SK-N-SH (cell line): Measurements from ENCODE around the gene SLC44A5. TPM values are rescaled to one million over a fixed set of nuclear protein-coding genes. Genes with fewer than 3 reads are reported as not detected.

Source experiments
- CTCF ChIA-PET: fragments of 300-600, 350-600 bp; formaldehyde crosslinking; extraction: SDS; loops from one replicate; lab custom pipeline; 2021; lab: Yijun Ruan, JAX
- POLR2A ChIA-PET: fragments of 350-600 bp; sonication (Branson Sonifier 250); formaldehyde crosslinking; extraction: SDS; loops from one replicate; lab custom pipeline; 2020; ENCODE audit warnings: antibody characterized with exemption, inconsistent platforms; lab: Yijun Ruan, JAX
- DNase-seq: peaks from one replicate; pipeline ENCODE4 v3.0.0; 2012
- H2AFZ ChIP-seq: fragments of 200-600 bp; sonication (generic); 2 replicates; pipeline ENCODE4 v1.8.1; 2016; ENCODE audit warnings: antibody characterized with exemption, mild to moderate bottlenecking, low read depth
- H3F3A ChIP-seq: fragments of 200-600 bp; sonication (generic); replicated peaks from 2 replicates; pipeline ENCODE3; 2016; ENCODE audit warnings: antibody characterized with exemption, mild to moderate bottlenecking; ENCODE audit not compliant: insufficient read depth
- H3K27ac ChIP-seq, 2 experiments: fragments of 200-500 bp in 1 of 2; fragments of 200-600 bp in 1 of 2; sonication (Bioruptor generic) in 1 of 2; sonication (generic), shearing (Covaris generic) in 1 of 2; 2 replicates each; pipeline versions ENCODE4 v1.5.1 to v1.6.1; 2014 to 2016; ENCODE audit warnings: low read depth in 2 of 2, inconsistent platforms in 1 of 2, low read length in 1 of 2, mild to moderate bottlenecking in 1 of 2, mixed read lengths in 1 of 2
- H3K27me3 ChIP-seq: fragments of 200-600 bp; sonication (generic), shearing (Covaris generic); 2 replicates; pipeline ENCODE4 v1.6.1; 2016; ENCODE audit warnings: mixed run types; ENCODE audit not compliant: insufficient read depth
- H3K36me3 ChIP-seq, 2 experiments: fragments of 200-500 bp in 1 of 2; fragments of 200-600 bp in 1 of 2; sonication (Bioruptor generic) in 1 of 2; sonication (generic) in 1 of 2; replicated peaks in 1 of 2; 2 replicates each; pipeline versions ENCODE3 to v1.5.1; 2014 to 2016; ENCODE audit warnings: low read length in 1 of 2, mild to moderate bottlenecking in 1 of 2; ENCODE audit not compliant: insufficient read depth in 2 of 2, control insufficient read depth in 1 of 2
- H3K4me1 ChIP-seq, 2 experiments: fragments of 200-500 bp in 1 of 2; fragments of 200-600 bp in 1 of 2; sonication (Bioruptor generic) in 1 of 2; sonication (generic), shearing (Covaris generic) in 1 of 2; 2 replicates each; pipeline versions ENCODE4 v1.5.1 to v1.6.1; 2014 to 2016; ENCODE audit warnings: low read depth in 1 of 2, low read length in 1 of 2, mixed run types in 1 of 2; ENCODE audit not compliant: insufficient read depth in 2 of 2, control insufficient read depth in 1 of 2
- H3K4me2 ChIP-seq: fragments of 200-600 bp; sonication (generic), shearing (Covaris generic); 2 replicates; pipeline ENCODE4 v1.6.1; 2017; ENCODE audit warnings: mixed run types
- H3K4me3 ChIP-seq, 2 experiments: fragments of 200-500 bp in 1 of 2; fragments of 200-600 bp in 1 of 2; sonication (Bioruptor generic) in 1 of 2; sonication (generic), shearing (Covaris generic) in 1 of 2; 2 replicates each; pipeline versions ENCODE4 v1.5.1 to v1.8.1; 2014 to 2016; ENCODE audit warnings: low read depth in 2 of 2, inconsistent platforms in 1 of 2, low read length in 1 of 2, mild to moderate bottlenecking in 1 of 2, mixed read lengths in 1 of 2, moderate library complexity in 1 of 2
- H3K79me2 ChIP-seq: fragments of 200-600 bp; sonication (generic); 2 replicates; pipeline ENCODE4 v1.8.1; 2017; ENCODE audit warnings: mild to moderate bottlenecking; ENCODE audit not compliant: insufficient read depth
- H3K9ac ChIP-seq: fragments of 200-600 bp; sonication (generic); 2 replicates; pipeline ENCODE4 v1.6.1; 2017; ENCODE audit warnings: mixed run types
- H3K9me2 ChIP-seq: fragments of 200-600 bp; sonication (generic); 2 replicates; pipeline ENCODE4 v1.6.1; 2017; ENCODE audit warnings: mixed run types
- H3K9me3 ChIP-seq: fragments of 200-600 bp; sonication (generic); 2 replicates; pipeline ENCODE4 v1.6.1; 2017; ENCODE audit warnings: mixed run types, mild to moderate bottlenecking, moderate library complexity
- H4K20me1 ChIP-seq: fragments of 200-600 bp; sonication (generic); 2 replicates; pipeline ENCODE4 v1.6.1; 2017; ENCODE audit warnings: mild to moderate bottlenecking, mixed run types; ENCODE audit not compliant: insufficient read depth
- CTCF ChIP-seq: fragments of 200-600 bp; sonication (generic); IDR thresholded peaks from 2 replicates; pipeline ENCODE4 v1.6.1; 2017; ENCODE audit warnings: antibody characterized with exemption, mild to moderate bottlenecking, moderate library complexity
- ELF1 ChIP-seq: IDR thresholded peaks from 2 replicates; pipeline ENCODE4 v1.4.0; 2012
- EP300 ChIP-seq, 2 experiments: IDR thresholded peaks; 2 replicates each; pipeline versions ENCODE4 v1.4.0 to v1.6.1; 2012; ENCODE audit warnings: borderline replicate concordance in 1 of 2, low read depth in 1 of 2, low read length in 1 of 2
- FOSL2 ChIP-seq: IDR thresholded peaks from 2 replicates; pipeline ENCODE4 v1.4.0; 2012; ENCODE audit warnings: low read depth, mild to moderate bottlenecking, moderate library complexity, borderline replicate concordance
- JUND ChIP-seq: IDR thresholded peaks from 2 replicates; pipeline ENCODE4 v1.4.0; 2012
- MAX ChIP-seq: IDR thresholded peaks from 2 replicates; pipeline ENCODE4 v1.4.0; 2012; ENCODE audit warnings: low read depth
- MEF2A ChIP-seq: IDR thresholded peaks from 2 replicates; pipeline ENCODE4 v1.4.0; 2012; ENCODE audit warnings: low read depth, borderline replicate concordance
- MXI1 ChIP-seq: IDR thresholded peaks from 2 replicates; pipeline ENCODE4 v1.6.1; 2012; ENCODE audit warnings: mild to moderate bottlenecking, low read depth, low read length, improper control_type of control experiment
- NFIC ChIP-seq: IDR thresholded peaks from 2 replicates; pipeline ENCODE4 v1.4.0; 2012; ENCODE audit warnings: borderline replicate concordance
- PBX3 ChIP-seq: IDR thresholded peaks from 2 replicates; pipeline ENCODE4; 2012
- RAD21 ChIP-seq: IDR thresholded peaks from 2 replicates; pipeline ENCODE4 v1.6.1; 2012; ENCODE audit warnings: mild to moderate bottlenecking, low read length
- RXRA ChIP-seq: IDR thresholded peaks from 2 replicates; pipeline ENCODE4 v1.4.0; 2012; ENCODE audit warnings: low read depth, mild to moderate bottlenecking, borderline replicate concordance
- TCF12 ChIP-seq: IDR thresholded peaks from 2 replicates; pipeline ENCODE4 v1.4.0; 2012
- TEAD4 ChIP-seq: IDR thresholded peaks from 2 replicates; pipeline ENCODE4 v1.4.0; 2012; ENCODE audit warnings: mild to moderate bottlenecking, borderline replicate concordance; ENCODE audit not compliant: insufficient read depth
- WGBS: methylation state at CpG from one replicate; pipeline ENCODE4 v1.1.6; 2017; ENCODE audit warnings: low lambda C conversion rate; 5-methylcytosine and 5-hydroxymethylcytosine counted together
- polyA plus RNA-seq, 3 experiments: library from polyadenylated mRNA; depleted of rRNA; stranded (reverse); fragments of >200 nt; gene quantifications; 2 replicates each; pipeline ENCODE4 v1.2.3, GENCODE V29; 2012

The SLC44A5 gene
- polyA plus RNA-seq, 1 of the 3 experiments (the other 2 are of a cell fraction), result 4.9 TPM

GRCh38 chr1:75316230-75316629, 294.7 kb downstream of the SLC44A5 start (continued):
- no peak for TF ChIP-seq RAD21
- TF ChIP-seq ELF1, result no peak

GRCh38 chr1:75312620-75313019, 298.3 kb downstream of the SLC44A5 start:
- Histone ChIP-seq H3K4me1 (no peaks in the 10 kb centered on the region; a peak in 1 of 4 replicates), H3K27me3 (no peaks in the 10 kb centered on the region), H3K79me2 (no peaks in the 10 kb centered on the region), H3K4me3 (no peak overlapping the region), H3K4me2 (no peak overlapping the region), H3K9me2 (no peaks in the 10 kb centered on the region), H3K9me3 (no peaks in the 10 kb centered on the region; the same call in 1 of the 2 replicates)
- WGBS, result 87% methylated on average over 2 of the region's 2 CpGs
- ChIA-PET POLR2A (no interaction called here), CTCF (no interaction called here)
- no peak for TF ChIP-seq MAX
- TF ChIP-seq, all 33 proteins: peak for 0
- Histone ChIP-seq H3K27ac (no peak overlapping the region), H3K36me3 (no peaks in the 10 kb centered on the region), H2AFZ (no peak overlapping the region), H3K9ac (no peak overlapping the region), H4K20me1 (no peaks in the 10 kb centered on the region), H3F3A (peaks cover 10% of the 10 kb centered on the region)
- DNase-seq, result no peak

GRCh38 chr1:75310067-75310466, 300.8 kb downstream of the SLC44A5 start:
- no peaks in the 10 kb centered on the region for H3K9me2 ChIP-seq
- H2AFZ ChIP-seq, result no peak overlapping the region
- no peaks in the 10 kb centered on the region for H4K20me1 ChIP-seq
- no peak overlapping the region for H3K9ac ChIP-seq
- peak; percentile 85 for TF ChIP-seq PBX3
- TF ChIP-seq JUND, result peak; percentile 64
- TF ChIP-seq FOSL2, result peak; percentile 64; the same call in 1 of the 2 replicates
- TF ChIP-seq TEAD4, result peak; percentile 25; the same call in 1 of the 2 replicates
- TF ChIP-seq MXI1, result no peak
- no peak for TF ChIP-seq RXRA
- TF ChIP-seq MEF2A, result 0 out of 2 replicates have a peak, but pooled peaks have one; percentile 14
- TF ChIP-seq ELF1, result 0 out of 2 replicates have a peak, but pooled peaks have one; percentile 44
- TF ChIP-seq TCF12, result peak; percentile 81
- TF ChIP-seq NFIC, result peak; percentile 42; the same call in 1 of the 2 replicates
- TF ChIP-seq EP300 (IDR thresholded peaks at IDR 0.05; ENCODE audit: borderline replicate concordance in 1 of 2, low read depth in 1 of 2, low read length in 1 of 2), result peak in 1 of 2 experiments; percentile 70; a peak in 2 of 4 replicates
- no peak for TF ChIP-seq CTCF
- TF ChIP-seq, all 33 proteins: peak for 9
- no peak for DNase-seq
- Histone ChIP-seq H3K27me3 (no peaks in the 10 kb centered on the region), H3K4me3 (no peak overlapping the region), H3K4me1 (no peaks in the 10 kb centered on the region; a peak in 2 of 4 replicates), H3K9me3 (no peaks in the 10 kb centered on the region; the same call in 1 of the 2 replicates), H3F3A (peaks cover 10% of the 10 kb centered on the region), H3K36me3 (no peaks in the 10 kb centered on the region), H3K27ac (peak overlapping the region; percentile 28; a peak in 3 of 4 replicates), H3K4me2 (no peak overlapping the region), H3K79me2 (no peaks in the 10 kb centered on the region)
- POLR2A ChIA-PET, result no interaction called here
- CTCF ChIA-PET, result no interaction called here
